H9 (cell line): ENCODE results near the gene CCL21. TPM values are rescaled to one million over a fixed set of nuclear protein-coding genes. Genes with fewer than 3 reads are reported as not detected.

Experiments
- DNase-seq: peaks from one replicate; pipeline ENCODE4 v3.0.0-alpha.2; 2017
- H2AFZ ChIP-seq: one replicate; pipeline ENCODE4 v1.6.1; 2013; ENCODE audit warnings: mild to moderate bottlenecking, low read length, control low read depth, moderate library complexity
- H2AK5ac ChIP-seq: 2 replicates; pipeline ENCODE4 v1.6.1; 2013; ENCODE audit warnings: low read length, control low read depth, mixed read lengths; ENCODE audit not compliant: insufficient read length
- H2BK120ac ChIP-seq: one replicate; pipeline ENCODE4 v1.6.1; 2013; ENCODE audit warnings: low read depth, mild to moderate bottlenecking, low read length, control low read depth, inconsistent platforms; ENCODE audit not compliant: poor library complexity, severe bottlenecking
- H2BK12ac ChIP-seq: 2 replicates; pipeline ENCODE4 v1.6.1; 2013; ENCODE audit warnings: low read length, control low read depth, mixed read lengths, low read depth; ENCODE audit not compliant: insufficient read length
- H2BK15ac ChIP-seq: 2 replicates; pipeline ENCODE4 v1.6.1; 2013; ENCODE audit warnings: low read depth, low read length, control low read depth
- H2BK20ac ChIP-seq: one replicate; pipeline ENCODE4 v1.6.1; 2013; ENCODE audit warnings: low read depth, mild to moderate bottlenecking, low read length, control low read depth, inconsistent platforms; ENCODE audit not compliant: poor library complexity, severe bottlenecking
- H2BK5ac ChIP-seq: 2 replicates; pipeline ENCODE4 v1.6.1; 2013; ENCODE audit warnings: low read length, control low read depth, mixed read lengths; ENCODE audit not compliant: insufficient read length
- H3K14ac ChIP-seq: 2 replicates; pipeline ENCODE4 v1.6.1; 2013; ENCODE audit warnings: low read length, control low read depth; ENCODE audit not compliant: insufficient read depth
- H3K18ac ChIP-seq: 2 replicates; pipeline ENCODE4 v1.6.1; 2013; ENCODE audit warnings: low read depth, mild to moderate bottlenecking, mixed read lengths, low read length, control low read depth; ENCODE audit not compliant: insufficient read length
- H3K23ac ChIP-seq: 2 replicates; pipeline ENCODE4 v1.6.1; 2013; ENCODE audit warnings: low read length, control low read depth, mixed read lengths, low read depth; ENCODE audit not compliant: insufficient read length
- H3K23me2 ChIP-seq: 2 replicates; pipeline ENCODE4 v1.6.1; 2013; ENCODE audit warnings: low read depth, mild to moderate bottlenecking, mixed read lengths, low read length, control low read depth; ENCODE audit not compliant: insufficient read length, poor library complexity, severe bottlenecking
- H3K27ac ChIP-seq: 2 replicates; pipeline ENCODE4 v1.5.1; 2013; ENCODE audit warnings: low read length, control low read depth, mixed read lengths, low read depth; ENCODE audit not compliant: insufficient read length
- H3K27me3 ChIP-seq: 2 replicates; pipeline ENCODE4 v1.6.1; 2013; ENCODE audit warnings: low read length, control low read depth, inconsistent platforms; ENCODE audit not compliant: insufficient read depth
- H3K4ac ChIP-seq: 2 replicates; pipeline ENCODE4 v1.6.1; 2013; ENCODE audit warnings: low read depth, mild to moderate bottlenecking, control low read depth, inconsistent platforms, low read length, moderate library complexity
- H3K4me1 ChIP-seq: 2 replicates; pipeline ENCODE4 v1.6.1; 2013; ENCODE audit warnings: low read length, control low read depth, inconsistent platforms; ENCODE audit not compliant: insufficient read depth
- H3K4me2 ChIP-seq: 2 replicates; pipeline ENCODE4 v1.6.1; 2013; ENCODE audit warnings: low read length, control low read depth, mixed read lengths; ENCODE audit not compliant: insufficient read length, insufficient read depth
- H3K56ac ChIP-seq: 2 replicates; pipeline ENCODE4 v1.6.1; 2013; ENCODE audit warnings: low read depth, mild to moderate bottlenecking, mixed read lengths, low read length, control low read depth; ENCODE audit not compliant: insufficient read length
- H3K79me1 ChIP-seq: 2 replicates; pipeline ENCODE4 v1.6.1; 2013; ENCODE audit warnings: low read depth, mild to moderate bottlenecking, moderate library complexity, low read length, control low read depth, inconsistent platforms; ENCODE audit not compliant: insufficient read depth, poor library complexity, severe bottlenecking
- H3K79me2 ChIP-seq: 2 replicates; pipeline ENCODE4 v1.6.1; 2013; ENCODE audit warnings: low read length, control low read depth, inconsistent platforms; ENCODE audit not compliant: insufficient read depth
- H3K9ac ChIP-seq: 2 replicates; pipeline ENCODE4 v1.6.1; 2013; ENCODE audit warnings: low read length, control low read depth, mixed read lengths; ENCODE audit not compliant: insufficient read length; ENCODE audit errors: extremely low read depth
- H3K9me3 ChIP-seq: one replicate; pipeline ENCODE4 v1.6.1; 2013; ENCODE audit warnings: low read depth, low read length, inconsistent platforms; ENCODE audit not compliant: control insufficient read depth
- H3T11ph ChIP-seq: one replicate; pipeline ENCODE4 v1.6.1; 2013; ENCODE audit warnings: mild to moderate bottlenecking, low read length, control low read depth, inconsistent platforms
- H4K20me1 ChIP-seq: one replicate; pipeline ENCODE4 v1.6.1; 2013; ENCODE audit not compliant: control insufficient read depth, insufficient read length, insufficient read depth
- H4K5ac ChIP-seq: 2 replicates; pipeline ENCODE4 v1.6.1; 2013; ENCODE audit warnings: low read depth, mild to moderate bottlenecking, mixed read lengths, low read length, control low read depth; ENCODE audit not compliant: insufficient read length
- H4K8ac ChIP-seq: replicated peaks from 2 replicates; pipeline ENCODE4 v1.6.1; 2013; ENCODE audit warnings: low read length, control low read depth, mixed read lengths, low read depth; ENCODE audit not compliant: insufficient read length
- H4K91ac ChIP-seq: 2 replicates; pipeline ENCODE4 v1.6.1; 2013; ENCODE audit warnings: low read depth, mild to moderate bottlenecking, moderate library complexity, mixed read lengths, low read length, control low read depth; ENCODE audit not compliant: insufficient read length
- H3K27ac Mint-ChIP-seq, 3 experiments: 2 replicates in 2 of 3; 3 replicates in 1 of 3; pipeline ENCODE4 v1.8.0; 2020 to 2021; ENCODE audit warnings: mixed read lengths in 3 of 3, mild to moderate bottlenecking in 1 of 3, moderate library complexity in 1 of 3
- H3K27me3 Mint-ChIP-seq: 2 replicates; pipeline ENCODE4 v1.8.0; 2021; ENCODE audit warnings: low read depth, mild to moderate bottlenecking, moderate library complexity, mixed read lengths
- H3K36me3 Mint-ChIP-seq, 3 experiments: 2 replicates in 2 of 3; 3 replicates in 1 of 3; pipeline ENCODE4 v1.8.0; 2020 to 2021; ENCODE audit warnings: low read depth in 3 of 3, mixed read lengths in 3 of 3; ENCODE audit not compliant: insufficient read depth in 1 of 3
- H3K4me1 Mint-ChIP-seq, 2 experiments: 2 replicates each; pipeline ENCODE4 v1.8.0; 2020; ENCODE audit warnings: mixed read lengths in 2 of 2
- H3K4me3 Mint-ChIP-seq, 2 experiments: 2 replicates in 1 of 2; 3 replicates in 1 of 2; pipeline ENCODE4 v1.8.0; 2020 to 2021; ENCODE audit warnings: mild to moderate bottlenecking in 2 of 2, mixed read lengths in 2 of 2, moderate library complexity in 1 of 2
- H3K9me3 Mint-ChIP-seq, 2 experiments: 2 replicates in 1 of 2; 3 replicates in 1 of 2; pipeline ENCODE4 v1.8.0; 2020; ENCODE audit warnings: mild to moderate bottlenecking in 2 of 2, mixed read lengths in 2 of 2, moderate library complexity in 1 of 2
- CTCF ChIP-seq: fragments of 200-600 bp; sonication (generic); conservative IDR thresholded peaks from 3 replicates; pipeline ENCODE4 v1.8.0; 2021; ENCODE audit warnings: antibody characterized with exemption, mild to moderate bottlenecking
- total RNA-seq: library from RNA; stranded (reverse); gene quantifications from 2 replicates; pipeline ENCODE4 v1.2.1, GENCODE V29; 2021

The CCL21 gene
- total RNA-seq, 1 experiment from 2014 or later: not detected

- H3K23me2 ChIP-seq: no peaks in the 10 kb centered on the region
- no peak for DNase-seq
- no peak overlapping the region for H3K4me2 ChIP-seq
- H2AK5ac ChIP-seq: no peak overlapping the region
- H3K9ac ChIP-seq: no peak overlapping the region
- H3K4me3 Mint-ChIP-seq: no peak overlapping the region
- H3K4me1 ChIP-seq: no peaks in the 10 kb centered on the region
- H3K27me3 ChIP-seq: peaks cover 3% of the 10 kb centered on the region; the same call in 1 of the 2 replicates
- no peak overlapping the region for H3K27ac ChIP-seq
- no peaks in the 10 kb centered on the region for H3K79me1 ChIP-seq
- H3K4ac ChIP-seq: no peak overlapping the region
- H2BK120ac ChIP-seq: no peak overlapping the region
- no peak overlapping the region for H3K18ac ChIP-seq
- no peak overlapping the region for H3K56ac ChIP-seq
- H3K27me3 Mint-ChIP-seq: peaks cover 21% of the 10 kb centered on the region
- H2BK5ac ChIP-seq: no peak overlapping the region
- H3K23ac ChIP-seq: no peak overlapping the region
- H3K36me3 Mint-ChIP-seq: no peaks in the 10 kb centered on the region; a peak in 1 of 7 replicates
- no peaks in the 10 kb centered on the region for H3K9me3 Mint-ChIP-seq
- TF ChIP-seq CTCF: no peak
- H3T11ph ChIP-seq: no peak overlapping the region
- H4K5ac ChIP-seq: no peak overlapping the region
- no peak overlapping the region for H4K8ac ChIP-seq
- H3K27ac Mint-ChIP-seq: no peak overlapping the region
- H3K14ac ChIP-seq: no peak overlapping the region
- H4K91ac ChIP-seq: no peak overlapping the region
- no peak overlapping the region for H2AFZ ChIP-seq
- H4K20me1 ChIP-seq: no peaks in the 10 kb centered on the region
- peaks cover 3 to 4% of the 10 kb centered on the region in 2 experiments; a peak in 3 of 4 replicates for H3K4me1 Mint-ChIP-seq
- no peak overlapping the region for H2BK15ac ChIP-seq
- H2BK20ac ChIP-seq: no peak overlapping the region
- no peaks in the 10 kb centered on the region for H3K9me3 ChIP-seq
- H2BK12ac ChIP-seq: no peak overlapping the region
- no peaks in the 10 kb centered on the region for H3K79me2 ChIP-seq
These were observed 15.1 kb downstream of the CCL21 start for GRCh38 chr9:34694811-34695210.
